ENCODE results near the gene FOXL2.

GRCh38 chr3:138933981-138934691, 12.8 kb downstream of the FOXL2 start:
- TF ChIP-seq CTCF (IDR thresholded peaks at IDR 0.05) (no peak), POLR2A (IDR thresholded peaks at IDR 0.05) (no peak)
